ENCODE measurements around the gene RASGRF1.

GRCh38 chr15:78968539-78969271, 121.9 kb downstream of the RASGRF1 start:
- TF ChIP-seq CTCF (IDR thresholded peaks at IDR 0.05) (no peak), POLR2A (IDR thresholded peaks at IDR 0.05) (no peak), POLR2AphosphoS5 (IDR thresholded peaks at IDR 0.05; ENCODE audit: insufficient read depth in 1 of 2, low read depth in 1 of 2) (no peak)
